Measurements from ENCODE around the gene UBAC2. TPM values are rescaled to one million over a fixed set of nuclear protein-coding genes. Genes with fewer than 3 reads are reported as not detected.

Gene UBAC2
- total and polyA plus RNA-seq, 2 donors (not counting 3 experiments of a cell fraction or from before 2014, with no cell fraction given), result 45.7 to 54.4 TPM

DNA sequence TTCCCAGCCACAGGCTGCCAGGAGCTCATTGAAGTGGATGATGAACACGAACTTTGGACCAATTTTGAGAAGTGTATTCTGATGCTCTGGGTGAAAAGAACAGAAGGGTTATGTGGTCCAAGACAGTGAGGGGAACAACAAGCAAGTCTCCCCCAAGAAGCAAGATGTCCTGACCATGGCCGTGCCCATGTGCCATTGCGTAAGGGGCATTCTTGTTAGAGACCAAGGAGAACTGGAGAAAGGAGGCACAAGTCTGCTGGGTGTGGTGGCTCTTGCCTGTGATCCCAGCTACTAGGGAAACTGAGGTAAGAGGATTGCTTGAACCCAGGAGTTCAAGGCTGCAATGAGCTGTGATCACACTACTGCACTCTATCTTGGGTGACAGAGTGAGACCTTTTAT, 27.0 kb upstream of the UBAC2 start:
- H3K27ac ChIP-seq (ENCODE audit: insufficient read depth, low read depth, low read length), result no peak overlapping the region
- BruUV-seq (replicated peaks), result no TSS peak
- H3K4me3 ChIP-seq (replicated peaks in 1 of 3; ENCODE audit: insufficient read depth in 1 of 3, low read depth in 1 of 3, low read length in 3 of 3), result no peak overlapping the region
- no peak overlapping the region for H3K4me2 ChIP-seq (ENCODE audit: insufficient read depth, low read length)
- TF ChIP-seq FOS (IDR thresholded peaks at IDR 0.05; ENCODE audit: borderline replicate concordance, insufficient read depth, low read length), result no peak
- TF ChIP-seq MYC (IDR thresholded peaks at IDR 0.05; ENCODE audit: low read depth, low read length), result no peak
- no peak for TF ChIP-seq POLR2AphosphoS5 (IDR thresholded peaks at IDR 0.05; ENCODE audit: insufficient read depth, low read depth, low read length)
- TF ChIP-seq, protein P1, sequence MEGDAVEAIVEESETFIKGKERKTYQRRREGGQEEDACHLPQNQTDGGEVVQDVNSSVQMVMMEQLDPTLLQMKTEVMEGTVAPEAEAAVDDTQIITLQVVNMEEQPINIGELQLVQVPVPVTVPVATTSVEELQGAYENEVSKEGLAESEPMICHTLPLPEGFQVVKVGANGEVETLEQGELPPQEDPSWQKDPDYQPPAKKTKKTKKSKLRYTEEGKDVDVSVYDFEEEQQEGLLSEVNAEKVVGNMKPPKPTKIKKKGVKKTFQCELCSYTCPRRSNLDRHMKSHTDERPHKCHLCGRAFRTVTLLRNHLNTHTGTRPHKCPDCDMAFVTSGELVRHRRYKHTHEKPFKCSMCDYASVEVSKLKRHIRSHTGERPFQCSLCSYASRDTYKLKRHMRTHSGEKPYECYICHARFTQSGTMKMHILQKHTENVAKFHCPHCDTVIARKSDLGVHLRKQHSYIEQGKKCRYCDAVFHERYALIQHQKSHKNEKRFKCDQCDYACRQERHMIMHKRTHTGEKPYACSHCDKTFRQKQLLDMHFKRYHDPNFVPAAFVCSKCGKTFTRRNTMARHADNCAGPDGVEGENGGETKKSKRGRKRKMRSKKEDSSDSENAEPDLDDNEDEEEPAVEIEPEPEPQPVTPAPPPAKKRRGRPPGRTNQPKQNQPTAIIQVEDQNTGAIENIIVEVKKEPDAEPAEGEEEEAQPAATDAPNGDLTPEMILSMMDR (IDR thresholded peaks at IDR 0.05; ENCODE audit: extremely low read depth in 1 of 2, insufficient read depth in 1 of 2, low read depth in 1 of 2, low read length in 2 of 2), result no peak
- no peak for TF ChIP-seq JUN (IDR thresholded peaks at IDR 0.05; ENCODE audit: borderline replicate concordance, insufficient read depth, insufficient read length, low read depth)
- TF ChIP-seq GATA2 (IDR thresholded peaks at IDR 0.05; ENCODE audit: insufficient read depth, insufficient read length, low read depth, low read length), result no peak
- H3K4me1 ChIP-seq (ENCODE audit: control insufficient read depth, extremely low read depth, insufficient read depth, low read length), result no peaks in the 10 kb centered on the region
- no peaks in the 10 kb centered on the region for H3K9me1 ChIP-seq (replicated peaks; ENCODE audit: control insufficient read depth, extremely low read depth, insufficient read depth, low read length)
- H3K27me3 ChIP-seq (ENCODE audit: control insufficient read depth in 2 of 2, insufficient read depth in 2 of 2, low read length in 2 of 2), result peaks cover 3 to 11% of the 10 kb centered on the region in 2 experiments
- H3K36me3 ChIP-seq (ENCODE audit: control insufficient read depth in 2 of 2, extremely low read depth in 1 of 2, insufficient read depth in 2 of 2, low read length in 2 of 2), result no peaks in the 10 kb centered on the region
- FAIRE-seq, result no peak
- no peaks in the 10 kb centered on the region for H4K20me1 ChIP-seq (replicated peaks; ENCODE audit: control insufficient read depth, extremely low read depth, insufficient read depth, low read length)
- no peak overlapping the region for H3K9ac ChIP-seq (replicated peaks; ENCODE audit: extremely low read depth, insufficient read depth, low read length)
- H2AFZ ChIP-seq (ENCODE audit: low read depth, low read length), result no peak overlapping the region
- intact Hi-C loops (cut with micrococcal nuclease) (no loop called here), dilution Hi-C loops (cut with MboI; ENCODE audit: extremely low pct_ligation_motif_present, low sequenced_read_pairs) (loop anchor here (25.0 kb wide), 1 partner anchor 89 kb away; the partner anchor contains the start of gene GPR18)
- no peak for DNase-seq (ENCODE audit: low read depth, low spot score)
- POLR2A ChIA-PET, result no interaction called here
- H3K79me2 ChIP-seq (ENCODE audit: control insufficient read depth, insufficient read depth, low read length), result no peaks in the 10 kb centered on the region
- CTCF ChIA-PET, result interaction anchor here (0.8 to 6.4 kb wide), 3 partner anchors 95 to 332 kb away, joined by 3 to 213 read pairs (median 3); no protein-coding TSS in a partner anchor
- no peaks in the 10 kb centered on the region for H3K9me3 ChIP-seq (replicated peaks; ENCODE audit: control insufficient read depth, insufficient read depth, low read length)
